H1 (cell line): ENCODE measurements around the gene ZNF573. TPM values are rescaled to one million over a fixed set of nuclear protein-coding genes. Genes with fewer than 3 reads are reported as not detected.

Source experiments
- CTCF ChIA-PET: fragments of 300-600 bp; sonication (Branson Sonifier 250); formaldehyde crosslinking; loops from one replicate; lab custom pipeline; 2021; ENCODE audit not compliant: partially characterized antibody; lab: Charles Lee
- POLR2A ChIA-PET: fragments of 300-600 bp; sonication (Branson Sonifier 250); formaldehyde crosslinking; loops from one replicate; lab custom pipeline; 2021; ENCODE audit warnings: inconsistent platforms; ENCODE audit not compliant: partially characterized antibody; lab: Charles Lee
- DNase-seq, 2 experiments: peaks; one replicate each; pipeline versions ENCODE4 v3.0.0 to v3.0.0-alpha.2; 2010 to 2022; ENCODE audit warnings: low spot score in 2 of 2, low read depth in 1 of 2, mixed read lengths in 1 of 2
- FAIRE-seq: peaks from 2 replicates; lab custom pipeline; 2011; peaks lifted over from hg19 to GRCh38; lab: Jason Lieb, UNC
- H2AFZ ChIP-seq: 2 replicates; pipeline ENCODE4 v1.8.1; 2012; ENCODE audit warnings: low read length, inconsistent platforms
- H2AK5ac ChIP-seq: 2 replicates; pipeline ENCODE4 v1.6.1; 2013; ENCODE audit warnings: low read depth, low read length
- H2BK120ac ChIP-seq: replicated peaks from 2 replicates; pipeline ENCODE3; 2013; ENCODE audit warnings: low read depth, low read length, inconsistent platforms
- H2BK12ac ChIP-seq: 2 replicates; pipeline ENCODE4 v1.6.1; 2013; ENCODE audit warnings: low read depth, low read length
- H2BK15ac ChIP-seq: 2 replicates; pipeline ENCODE4 v1.6.1; 2013; ENCODE audit warnings: low read length
- H2BK20ac ChIP-seq: 2 replicates; pipeline ENCODE4 v1.6.1; 2013; ENCODE audit warnings: low read length
- H2BK5ac ChIP-seq: 2 replicates; pipeline ENCODE4 v1.6.1; 2013; ENCODE audit warnings: low read depth, low read length
- H3K14ac ChIP-seq: 2 replicates; pipeline ENCODE4 v1.6.1; 2013; ENCODE audit warnings: inconsistent platforms; ENCODE audit not compliant: insufficient read length
- H3K18ac ChIP-seq: 2 replicates; pipeline ENCODE4 v1.6.1; 2013; ENCODE audit warnings: low read length; ENCODE audit errors: extremely low read depth
- H3K23ac ChIP-seq: 2 replicates; pipeline ENCODE4 v1.6.1; 2013; ENCODE audit warnings: inconsistent platforms; ENCODE audit not compliant: insufficient read length
- H3K23me2 ChIP-seq: 2 replicates; pipeline ENCODE4 v1.6.1; 2013; ENCODE audit warnings: low read depth, low read length
- H3K27ac ChIP-seq: 2 replicates; pipeline ENCODE4 v1.6.1; 2011; ENCODE audit warnings: low read depth, low read length, inconsistent platforms
- H3K27me3 ChIP-seq, 4 experiments: replicated peaks in 1 of 4; 1 replicate in 1 of 4; 2 replicates in 3 of 4; pipeline versions ENCODE4 v1.6.1 to v1.8.1; 2011 to 2013; ENCODE audit warnings: low read length in 3 of 4, mild to moderate bottlenecking in 3 of 4, inconsistent platforms in 2 of 4, mixed read lengths in 2 of 4, moderate library complexity in 1 of 4; ENCODE audit not compliant: control insufficient read depth in 3 of 4, insufficient read depth in 3 of 4; ENCODE audit errors: extremely low read depth in 1 of 4
- H3K36me3 ChIP-seq, 4 experiments: 2 replicates each; pipeline versions ENCODE4 v1.6.1 to v1.8.1; 2011 to 2013; ENCODE audit warnings: mild to moderate bottlenecking in 4 of 4, low read length in 3 of 4, moderate library complexity in 2 of 4, control low read depth in 1 of 4, inconsistent platforms in 1 of 4; ENCODE audit not compliant: insufficient read depth in 4 of 4, control insufficient read depth in 2 of 4
- H3K4ac ChIP-seq: replicated peaks from 2 replicates; pipeline ENCODE3; 2013; ENCODE audit warnings: low read length, low read depth, mixed read lengths, inconsistent platforms; ENCODE audit not compliant: insufficient read length
- H3K4me1 ChIP-seq, 4 experiments: replicated peaks in 1 of 4; 1 replicate in 1 of 4; 2 replicates in 3 of 4; pipeline versions ENCODE4 v1.6.1 to v1.8.1; 2011 to 2013; ENCODE audit warnings: low read length in 3 of 4, inconsistent platforms in 2 of 4, mixed read lengths in 1 of 4; ENCODE audit not compliant: insufficient read depth in 4 of 4, control insufficient read depth in 3 of 4
- H3K4me2 ChIP-seq, 2 experiments: 2 replicates each; pipeline versions ENCODE4 v1.6.1 to v1.8.1; 2011 to 2013; ENCODE audit warnings: low read depth in 2 of 2, low read length in 2 of 2, control low read depth in 1 of 2, inconsistent platforms in 1 of 2, mild to moderate bottlenecking in 1 of 2; ENCODE audit not compliant: insufficient read depth in 1 of 2
- H3K4me3 ChIP-seq, 4 experiments: fragments of 200-600, 300-600 bp in 1 of 4; sonication (generic), shearing (Covaris generic), sonication (Bioruptor Twin) in 1 of 4; 2 replicates each; pipeline versions ENCODE4 v1.5.1 to v1.8.1; 2011 to 2016; ENCODE audit warnings: low read length in 4 of 4, low read depth in 3 of 4, control low read depth in 2 of 4, inconsistent platforms in 2 of 4, mild to moderate bottlenecking in 2 of 4, mixed read lengths in 1 of 4, moderate library complexity in 1 of 4; ENCODE audit not compliant: insufficient read depth in 2 of 4; ENCODE audit errors: extremely low read depth in 1 of 4
- H3K56ac ChIP-seq: replicated peaks from 2 replicates; pipeline ENCODE3; 2013; ENCODE audit warnings: low read depth, mild to moderate bottlenecking, mixed read lengths, low read length, inconsistent platforms; ENCODE audit not compliant: insufficient read length
- H3K79me1 ChIP-seq: 2 replicates; pipeline ENCODE4 v1.6.1; 2013; ENCODE audit warnings: low read depth, low read length, control low read depth
- H3K79me2 ChIP-seq, 2 experiments: 2 replicates each; pipeline versions ENCODE4 v1.6.1 to v1.8.1; 2012 to 2013; ENCODE audit warnings: low read length in 2 of 2, mild to moderate bottlenecking in 2 of 2, inconsistent platforms in 1 of 2; ENCODE audit not compliant: insufficient read depth in 2 of 2, control insufficient read depth in 1 of 2
- H3K9ac ChIP-seq, 4 experiments: replicated peaks in 1 of 4; 1 replicate in 1 of 4; 2 replicates in 3 of 4; pipeline versions ENCODE4 v1.6.1 to v1.8.1; 2011 to 2013; ENCODE audit warnings: low read depth in 3 of 4, low read length in 3 of 4, control low read depth in 2 of 4, mild to moderate bottlenecking in 2 of 4, moderate library complexity in 2 of 4, inconsistent platforms in 1 of 4; ENCODE audit errors: extremely low read depth in 1 of 4
- H3K9me3 ChIP-seq, 2 experiments: 2 replicates each; pipeline versions ENCODE4 v1.6.1 to v1.8.1; 2012 to 2013; ENCODE audit warnings: mild to moderate bottlenecking in 2 of 2, moderate library complexity in 2 of 2, control low read depth in 1 of 2, inconsistent platforms in 1 of 2, low read depth in 1 of 2, low read length in 1 of 2, mixed read lengths in 1 of 2; ENCODE audit not compliant: insufficient read depth in 2 of 2
- H4K20me1 ChIP-seq, 2 experiments: replicated peaks in 1 of 2; 2 replicates each; pipeline versions ENCODE3 to v1.8.1; 2011 to 2013; ENCODE audit warnings: inconsistent platforms in 2 of 2, low read length in 2 of 2, mild to moderate bottlenecking in 1 of 2; ENCODE audit not compliant: insufficient read depth in 2 of 2, control insufficient read depth in 1 of 2
- H4K5ac ChIP-seq: 2 replicates; pipeline ENCODE4 v1.6.1; 2013; ENCODE audit warnings: low read length, low read depth, mixed read lengths, inconsistent platforms; ENCODE audit not compliant: insufficient read length
- H4K8ac ChIP-seq: 2 replicates; pipeline ENCODE4 v1.8.0; 2013; ENCODE audit warnings: mild to moderate bottlenecking, moderate library complexity, low read length, inconsistent platforms; ENCODE audit not compliant: insufficient read depth; ENCODE audit errors: extremely low read depth
- H4K91ac ChIP-seq: replicated peaks from 2 replicates; pipeline ENCODE3; 2013; ENCODE audit warnings: low read length, mixed read lengths, inconsistent platforms; ENCODE audit not compliant: insufficient read length
- ASH2L ChIP-seq: fragments of 200-600, 300-600 bp; sonication (generic); IDR thresholded peaks from one replicate; pipeline ENCODE4 v1.7.1; 2017; ENCODE audit warnings: low read length
- EGR1 ChIP-seq: IDR thresholded peaks from 2 replicates; pipeline ENCODE4 v1.6.1; 2011; ENCODE audit warnings: low read depth, low read length, borderline replicate concordance
- HDAC2 ChIP-seq, 2 experiments: fragments of 300-600 bp in 1 of 2; sonication (generic) in 1 of 2; IDR thresholded peaks; 2 replicates each; pipeline ENCODE4 v1.6.1; 2011 to 2012; ENCODE audit warnings: low read depth in 2 of 2, low read length in 2 of 2, mild to moderate bottlenecking in 2 of 2, moderate library complexity in 2 of 2, borderline replicate concordance in 1 of 2, inconsistent platforms in 1 of 2
- MAX ChIP-seq: IDR thresholded peaks from 2 replicates; pipeline ENCODE4 v1.6.1; 2012; ENCODE audit warnings: inconsistent platforms
- NRF1 ChIP-seq: IDR thresholded peaks from 2 replicates; pipeline ENCODE4 v1.6.1; 2011; ENCODE audit warnings: mild to moderate bottlenecking, low read depth, low read length, improper control_type of control experiment
- PHF8 ChIP-seq: fragments of 200-600 bp; sonication (generic); conservative IDR thresholded peaks from 2 replicates; pipeline ENCODE4 v1.7.1; 2012; ENCODE audit warnings: low read depth, mild to moderate bottlenecking, inconsistent platforms, low read length, moderate library complexity
- RBBP5 ChIP-seq: IDR thresholded peaks from 2 replicates; pipeline ENCODE4 v1.7.1; 2012; ENCODE audit warnings: low read depth, mild to moderate bottlenecking, inconsistent platforms, low read length, moderate library complexity, borderline replicate concordance
- SP4 ChIP-seq: IDR thresholded peaks from 2 replicates; pipeline ENCODE4 v1.6.1; 2012; ENCODE audit warnings: low read length, inconsistent platforms
- ZNF274 ChIP-seq: IDR thresholded peaks from 2 replicates; pipeline ENCODE4 v1.7.0; 2012; ENCODE audit warnings: low read length, borderline replicate concordance; ENCODE audit errors: extremely low read depth
- WGBS, 2 experiments: shearing (Covaris generic) in 1 of 2; methylation state at CpG; one replicate each; pipeline versions ENCODE4 v1.1.6 to v1.1.7; 2013 to 2015; ENCODE audit warnings: low lambda C conversion rate in 2 of 2, mixed read lengths in 2 of 2, inconsistent platforms in 1 of 2, low coverage in 1 of 2, missing lambda C conversion rate in 1 of 2; ENCODE audit not compliant: insufficient replicate concordance in 2 of 2, insufficient coverage in 1 of 2, insufficient read length in 1 of 2; ENCODE audit errors: extremely low coverage in 1 of 2, missing lambda C conversion rate in 1 of 2; 5-methylcytosine and 5-hydroxymethylcytosine counted together
- polyA plus RNA-seq, 7 experiments: library from polyadenylated mRNA; depleted of rRNA in 3 of 7; stranded (reverse) in 5 of 7; unstranded in 2 of 7; fragments of >200 nt in 5 of 7; fragments of 200-250 nt in 2 of 7; gene quantifications; 1 replicate in 5 of 7; 2 replicates in 1 of 7; 4 replicates in 1 of 7; pipeline versions ENCODE4 v1.2.1 to v1.2.3, GENCODE V29; 2011 to 2013; ENCODE audit warnings: missing spikeins in 2 of 7, mixed read lengths in 2 of 7
- total RNA-seq: library from RNA; stranded (reverse); fragmentation: NEBNext Ultra II Directional; extraction: Animal tissue kit (Norgen Biotek cat#: 25700); gene quantifications from 2 replicates; pipeline ENCODE4 v1.2.1, GENCODE V29; 2021
- TF ChIP-seq, protein P1 (sequence below): IDR thresholded peaks from 2 replicates; pipeline ENCODE4 v1.6.1; 2012; ENCODE audit warnings: inconsistent platforms

The ZNF573 gene
- total and polyA plus RNA-seq, 2 of the 8 experiments (the other 6 are each of a cell fraction or from before 2014, with no cell fraction given) = 6.3 to 13.8 TPM

DNA sequence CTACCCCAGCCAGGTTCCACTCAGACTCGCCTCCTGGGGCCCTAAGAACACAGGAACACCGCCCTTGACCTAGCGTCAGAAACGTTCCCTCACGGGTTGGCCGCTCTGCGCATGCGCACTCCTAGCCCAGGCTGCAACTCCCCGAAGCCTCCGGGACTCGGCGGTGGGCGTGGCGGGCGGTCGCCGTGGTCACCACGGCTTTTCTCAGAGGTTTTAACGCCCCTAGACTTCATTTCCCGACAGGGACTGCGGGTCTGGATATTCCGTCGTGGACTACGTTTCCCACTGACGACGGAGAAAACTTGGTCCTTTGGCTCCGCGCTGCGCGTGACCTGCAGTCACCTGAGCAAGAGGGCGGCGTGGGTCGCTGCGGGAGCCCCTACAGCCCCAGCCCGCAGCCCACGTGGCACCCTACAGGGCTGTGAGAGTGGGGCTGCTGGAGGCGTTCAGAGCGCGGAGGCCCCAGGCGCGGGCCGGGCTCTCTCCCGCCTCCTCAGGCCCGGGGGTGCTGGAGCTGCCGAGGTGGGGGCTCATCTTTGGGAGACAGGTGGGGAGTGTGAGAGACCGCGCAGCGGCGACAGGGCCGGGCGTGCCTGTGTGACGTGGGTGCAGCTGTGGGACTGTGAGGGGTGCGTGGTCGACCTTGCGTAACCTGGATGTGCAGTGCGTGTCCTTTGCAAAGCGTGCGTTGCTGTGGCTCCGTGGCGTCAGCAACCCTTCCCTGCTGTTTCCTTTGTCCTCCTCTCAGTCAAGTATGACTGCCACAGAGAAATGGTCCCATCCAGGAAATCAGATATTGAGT lies 38.0 kb upstream of the ZNF573 start:
- peak overlapping the region; percentile 97 for H2AFZ ChIP-seq
- FAIRE-seq (peak; percentile 42), DNase-seq (peak; percentile 10 to 86)
- peak overlapping the region; percentile 68; the same call in 1 of the 2 replicates for H4K8ac ChIP-seq
- H3K56ac ChIP-seq = no peak overlapping the region
- peaks cover 5% of the 10 kb centered on the region; the same call in 1 of the 2 replicates for H3K23me2 ChIP-seq
- no peak overlapping the region for H2AK5ac ChIP-seq
- H3K79me1 ChIP-seq = no peaks in the 10 kb centered on the region
- H3K79me2 ChIP-seq = no peaks in the 10 kb centered on the region
- POLR2A ChIA-PET = no interaction called here
- peak overlapping the region; percentile 44 for H4K91ac ChIP-seq
- no peak overlapping the region for H3K27ac ChIP-seq
- H3K4me2 ChIP-seq = peak overlapping the region; percentile 78 to 97
- H3K9me3 ChIP-seq = peaks cover 3 to 10% of the 10 kb centered on the region in 2 experiments; a peak in 3 of 4 replicates
- H3K23ac ChIP-seq = no peak overlapping the region
- H3K4me1 ChIP-seq = peaks cover 0 to 6% (median 2%) of the 10 kb centered on the region in 4 experiments; a peak in 4 of 7 replicates
- 4% methylated on average over 54 of the region's 60 CpGs; no CpG with 5 or more reads in 1 of the 2 experiments for WGBS, 2 experiments
- 0 out of 7 replicates have a peak, but pooled peaks cover 0 to 4% (median 0%) of the 10 kb centered on the region in 4 experiments for H3K27me3 ChIP-seq
- peak overlapping the region; percentile 83 for H4K5ac ChIP-seq
- H2BK15ac ChIP-seq = peak overlapping the region; percentile 81; the same call in 1 of the 2 replicates
- H3K4me3 ChIP-seq = peak overlapping the region; percentile 69 to 84 (median 76)
- peak overlapping the region in 3 of 4 experiments; percentile 38 to 56 (median 45) for H3K9ac ChIP-seq
- no peak overlapping the region for H3K14ac ChIP-seq
- H3K4ac ChIP-seq = peak overlapping the region; percentile 4
- peaks cover 0 to 11% (median 0%) of the 10 kb centered on the region in 4 experiments; a peak in 4 of 8 replicates for H3K36me3 ChIP-seq
- CTCF ChIA-PET = no interaction called here
- peak overlapping the region; percentile 44; the same call in 1 of the 2 replicates for H2BK5ac ChIP-seq
- H2BK20ac ChIP-seq = no peak overlapping the region
- peak overlapping the region; percentile 48; the same call in 1 of the 2 replicates for H3K18ac ChIP-seq
- H4K20me1 ChIP-seq = no peaks in the 10 kb centered on the region
- no peak overlapping the region for H2BK120ac ChIP-seq
- H2BK12ac ChIP-seq = no peak overlapping the region
- no peak; the same call in 1 of the 2 replicates for TF ChIP-seq RBBP5
- no peak for TF ChIP-seq SP4
- no peak for TF ChIP-seq ZNF274
- peak in 1 of 2 experiments; percentile 89; a peak in 1 of 4 replicates for TF ChIP-seq HDAC2 (IDR thresholded peaks at IDR 0.05; ENCODE audit: borderline replicate concordance in 1 of 2, low read depth in 2 of 2, low read length in 2 of 2)
- TF ChIP-seq ASH2L = peak; percentile 72
- peak; percentile 80 for TF ChIP-seq NRF1
- no peak for TF ChIP-seq EGR1
- TF ChIP-seq, protein P1, sequence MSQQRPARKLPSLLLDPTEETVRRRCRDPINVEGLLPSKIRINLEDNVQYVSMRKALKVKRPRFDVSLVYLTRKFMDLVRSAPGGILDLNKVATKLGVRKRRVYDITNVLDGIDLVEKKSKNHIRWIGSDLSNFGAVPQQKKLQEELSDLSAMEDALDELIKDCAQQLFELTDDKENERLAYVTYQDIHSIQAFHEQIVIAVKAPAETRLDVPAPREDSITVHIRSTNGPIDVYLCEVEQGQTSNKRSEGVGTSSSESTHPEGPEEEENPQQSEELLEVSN = peak; percentile 51
- peak; percentile 51; the same call in 1 of the 2 replicates for TF ChIP-seq PHF8
- TF ChIP-seq MAX = peak; percentile 57
